Measurements from ENCODE around the gene CSNK2B.

- TF ChIP-seq CTCF (IDR thresholded peaks at IDR 0.05; ENCODE audit: low read length) = no peak
- no peak for TF ChIP-seq EZH2 (IDR thresholded peaks at IDR 0.05; ENCODE audit: borderline replicate concordance, low read length)
Measured at GRCh38 chr6:31661262-31662123, 4.4 kb upstream of the CSNK2B start.
